HS-5 (cell line): ENCODE data around the gene ZFYVE21.

Source experiments
- DNase-seq: peaks from one replicate; pipeline ENCODE4 v3.0.0-alpha.2; 2012; ENCODE audit warnings: low read depth

The ZFYVE21 gene

GRCh38 chr14:103737432-103738045, 21.9 kb downstream of the ZFYVE21 start:
- DNase-seq = no peak

- no peak for DNase-seq
Measured at GRCh38 chr14:103738166-103738565, 22.6 kb downstream of the ZFYVE21 start.

- DNase-seq = no peak
Measured at GRCh38 chr14:103738701-103739451, 23.3 kb downstream of the ZFYVE21 start.

DNA sequence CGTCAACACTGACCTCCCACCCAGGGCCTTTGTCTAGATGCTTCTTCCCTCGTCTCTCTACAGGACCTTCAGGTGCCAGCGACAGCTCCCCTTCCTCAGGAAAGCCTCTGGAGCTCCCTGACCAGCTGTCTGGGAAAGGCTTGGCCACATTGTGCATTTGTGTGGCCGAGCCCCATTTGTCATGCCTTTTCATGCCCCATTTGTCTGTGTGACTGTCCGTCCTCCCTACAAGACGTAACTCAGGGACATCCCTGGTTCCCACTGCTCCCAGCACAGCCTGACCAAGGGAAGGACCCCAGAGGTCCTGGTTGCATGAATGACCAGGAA, 23.8 kb downstream of the ZFYVE21 start:
- DNase-seq = no peak

DNA sequence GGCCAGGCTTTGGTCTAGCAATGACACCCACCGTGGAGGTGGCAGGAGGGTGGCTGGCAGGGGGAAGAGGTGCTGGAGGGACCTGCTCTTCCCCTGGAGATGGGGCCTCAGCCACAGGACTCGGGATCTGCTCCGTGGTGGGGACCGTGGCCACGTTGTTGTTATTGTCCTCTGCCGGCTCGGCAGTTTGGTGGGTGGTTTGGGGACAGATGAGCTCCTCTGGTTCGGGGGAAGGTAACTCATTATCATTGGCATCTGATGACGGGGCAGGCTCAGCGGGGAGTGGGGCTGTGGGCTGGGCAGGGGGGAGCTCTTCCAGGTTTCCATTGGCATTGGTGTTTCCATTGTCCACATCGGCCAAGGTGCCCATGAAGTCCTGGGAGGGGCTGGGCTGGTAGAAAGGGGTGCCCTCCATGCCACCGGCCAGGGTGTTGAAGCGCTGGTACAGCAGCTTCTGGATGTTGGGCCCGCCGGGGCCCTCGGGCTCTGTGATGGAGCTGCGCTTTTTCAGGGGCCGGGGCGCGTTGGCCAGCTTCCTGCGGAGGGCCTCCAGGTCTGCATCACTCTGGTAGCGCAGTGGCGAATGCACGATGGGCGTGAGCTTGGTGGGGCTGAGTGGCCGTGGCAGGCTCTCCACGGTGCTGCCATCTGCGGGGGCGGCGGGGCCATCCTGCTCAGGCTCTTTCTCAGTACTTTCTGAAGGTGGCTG, 24.3 kb downstream of the ZFYVE21 start:
- no peak for DNase-seq

DNA sequence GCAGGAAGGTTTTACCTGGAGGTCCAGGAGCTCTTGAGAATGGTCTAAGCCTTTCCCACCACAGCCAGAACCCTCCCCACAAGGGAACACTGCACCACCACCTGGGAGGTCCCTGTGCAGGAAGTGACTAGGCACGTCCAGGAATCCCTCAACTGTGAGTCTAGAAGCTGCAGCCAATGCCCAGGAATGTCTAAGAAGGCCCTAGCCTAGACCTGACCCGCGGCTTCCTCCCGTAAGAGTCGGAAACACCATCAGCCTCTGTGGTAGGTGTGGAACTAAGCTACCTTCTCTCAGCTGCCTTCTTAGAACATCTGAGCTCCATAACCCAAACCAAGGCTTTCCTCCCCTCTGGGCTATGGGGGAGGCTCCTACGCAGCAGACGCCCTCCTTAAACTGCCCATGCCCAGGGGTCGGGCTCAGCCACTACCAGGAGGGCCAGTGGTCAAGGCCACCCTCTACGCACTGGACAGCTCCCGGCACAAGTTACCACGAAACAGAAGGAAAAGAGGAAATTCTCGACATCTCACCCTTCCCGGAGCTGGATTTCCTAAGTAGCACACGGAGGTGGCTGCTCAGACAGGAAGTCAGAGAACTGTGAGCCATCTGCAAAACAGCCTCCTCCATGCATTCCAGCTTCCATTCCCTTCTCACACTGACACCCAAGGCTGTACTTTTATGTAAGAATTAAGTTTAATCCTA, 25.5 kb downstream of the ZFYVE21 start:
- DNase-seq = no peak

- no peak for DNase-seq
Measured at GRCh38 chr14:103741876-103742275, 26.3 kb downstream of the ZFYVE21 start.

- DNase-seq = no peak
Measured at GRCh38 chr14:103742499-103743255, 27.1 kb downstream of the ZFYVE21 start.

- no peak for DNase-seq
Measured at GRCh38 chr14:103743691-103744090, 28.1 kb downstream of the ZFYVE21 start.

- DNase-seq = no peak
Measured at GRCh38 chr14:103744621-103745395, 29.2 kb downstream of the ZFYVE21 start.

GRCh38 chr14:103745424-103745823, 29.8 kb downstream of the ZFYVE21 start:
- no peak for DNase-seq

- DNase-seq = no peak
Measured at GRCh38 chr14:103746701-103747100, 31.1 kb downstream of the ZFYVE21 start.

DNA sequence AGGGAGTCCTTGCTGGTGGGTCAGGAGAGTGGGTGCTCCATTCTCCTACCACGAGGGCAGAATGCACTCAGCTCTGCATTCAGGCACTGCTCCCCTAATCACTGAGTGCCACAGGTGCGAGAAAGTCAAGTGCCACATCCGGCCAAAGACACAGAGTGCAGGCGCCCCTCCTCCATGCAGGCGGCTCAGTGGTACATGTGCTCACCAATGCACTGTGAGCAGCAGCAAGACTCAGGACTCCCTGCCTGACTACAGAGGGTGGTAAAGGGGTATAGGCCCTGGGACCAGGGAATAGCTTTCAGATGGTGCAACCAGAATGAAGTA, 32.9 kb downstream of the ZFYVE21 start:
- DNase-seq = no peak

GRCh38 chr14:103749452-103749851, 33.8 kb downstream of the ZFYVE21 start:
- no peak for DNase-seq

- DNase-seq = no peak
Measured at GRCh38 chr14:103749860-103750259, 34.2 kb downstream of the ZFYVE21 start.

GRCh38 chr14:103753774-103754173, 38.2 kb downstream of the ZFYVE21 start:
- DNase-seq = no peak

GRCh38 chr14:103755060-103755459, 39.5 kb downstream of the ZFYVE21 start:
- no peak for DNase-seq

- DNase-seq = no peak
Measured at GRCh38 chr14:103758059-103758776, 42.6 kb downstream of the ZFYVE21 start.

DNA sequence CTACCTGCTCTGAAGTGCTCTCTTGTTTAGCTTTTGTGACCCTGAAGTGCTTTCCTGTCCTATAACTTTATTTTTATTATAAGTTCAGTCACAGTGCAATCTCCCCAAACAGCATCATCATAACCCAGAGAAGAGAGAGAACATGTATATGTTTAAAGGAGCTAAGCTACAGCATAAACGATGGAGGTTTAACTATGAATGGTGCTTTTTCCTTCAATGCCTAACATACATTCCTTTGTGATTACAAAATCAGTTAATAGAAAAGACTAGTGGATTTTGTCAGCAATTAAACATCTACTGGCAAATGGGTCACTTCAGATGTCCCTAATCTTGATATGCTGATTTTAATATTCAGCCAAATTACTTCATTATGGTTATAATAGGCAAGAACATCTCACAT, 46.4 kb downstream of the ZFYVE21 start:
- no peak for DNase-seq

- DNase-seq = no peak
Measured at GRCh38 chr14:103762541-103762940, 46.9 kb downstream of the ZFYVE21 start.
